IMR-90 (cell line): ENCODE measurements around the gene SNRNP40. TPM values are rescaled to one million over a fixed set of nuclear protein-coding genes. Genes with fewer than 3 reads are reported as not detected.

ENCODE experiments used
- ATAC-seq: fragments of 200-7000 bp; cut with Tn5 transposase; 2 replicates; pipeline ENCODE4 v1.9.1; 2020; ENCODE audit warnings: low read depth, mild to moderate bottlenecking, moderate library complexity
- BruUV-seq: library from RNA; stranded (reverse); fragments of 400-500 nt; replicated peaks from 2 replicates; lab custom pipeline; 2021; lab: Mats Ljungman, UMichigan
- CTCF ChIA-PET: fragments of 300-600 bp; formaldehyde crosslinking; extraction: SDS; loops from one replicate; lab custom pipeline; 2021; ENCODE audit warnings: antibody characterized with exemption; lab: Yijun Ruan, JAX
- POLR2A ChIA-PET: fragments of 300-600 bp; sonication (Branson Sonifier 250); formaldehyde crosslinking; loops from one replicate; lab custom pipeline; 2022; ENCODE audit warnings: antibody characterized with exemption; ENCODE audit not compliant: unreplicated experiment; lab: Charles Lee
- DNase-seq: peaks from one replicate; pipeline ENCODE4 v3.0.0; 2013
- H2AFZ ChIP-seq: replicated peaks from 2 replicates; pipeline ENCODE3; 2013; ENCODE audit warnings: low read length, mild to moderate bottlenecking; ENCODE audit not compliant: poor library complexity
- H2AK5ac ChIP-seq: 2 replicates; pipeline ENCODE4 v1.6.1; 2013; ENCODE audit warnings: low read depth, low read length, inconsistent platforms
- H2AK9ac ChIP-seq: replicated peaks from 2 replicates; pipeline ENCODE3; 2013; ENCODE audit warnings: mild to moderate bottlenecking, low read depth, low read length, moderate library complexity; ENCODE audit not compliant: poor library complexity
- H2BK120ac ChIP-seq: 2 replicates; pipeline ENCODE4 v1.6.1; 2013; ENCODE audit warnings: low read depth, low read length, inconsistent platforms
- H2BK15ac ChIP-seq: 3 replicates; pipeline ENCODE4 v1.6.1; 2013; ENCODE audit warnings: low read depth, low read length, inconsistent platforms
- H2BK20ac ChIP-seq: 2 replicates; pipeline ENCODE4 v1.6.1; 2013; ENCODE audit warnings: low read depth, mild to moderate bottlenecking, inconsistent platforms, low read length, moderate library complexity
- H2BK5ac ChIP-seq: 2 replicates; pipeline ENCODE4 v1.6.1; 2013; ENCODE audit warnings: mild to moderate bottlenecking, low read depth, low read length, inconsistent platforms; ENCODE audit not compliant: poor library complexity, severe bottlenecking
- H3K14ac ChIP-seq: replicated peaks from 2 replicates; pipeline ENCODE4 v1.6.1; 2013; ENCODE audit warnings: low read depth, low read length, inconsistent platforms
- H3K18ac ChIP-seq: 2 replicates; pipeline ENCODE4 v1.6.1; 2013; ENCODE audit warnings: low read depth, low read length, control low read depth
- H3K23ac ChIP-seq: 2 replicates; pipeline ENCODE4 v1.6.1; 2013; ENCODE audit warnings: low read depth, low read length, inconsistent platforms
- H3K27ac ChIP-seq: 2 replicates; pipeline ENCODE4 v1.5.1; 2013; ENCODE audit warnings: mild to moderate bottlenecking, control low read depth, low read length; ENCODE audit not compliant: insufficient read depth
- H3K27me3 ChIP-seq: 2 replicates; pipeline ENCODE4 v1.6.1; 2013; ENCODE audit warnings: low read length; ENCODE audit not compliant: control insufficient read depth, insufficient read depth
- H3K36me3 ChIP-seq: 2 replicates; pipeline ENCODE4 v1.6.1; 2013; ENCODE audit warnings: low read length, mixed read lengths; ENCODE audit not compliant: control insufficient read depth, insufficient read depth
- H3K4ac ChIP-seq: 2 replicates; pipeline ENCODE4 v1.6.1; 2013; ENCODE audit warnings: low read depth, low read length, inconsistent platforms
- H3K4me1 ChIP-seq: 2 replicates; pipeline ENCODE4 v1.6.1; 2013; ENCODE audit warnings: low read length, mixed read lengths; ENCODE audit not compliant: control insufficient read depth, insufficient read depth
- H3K4me2 ChIP-seq: 2 replicates; pipeline ENCODE4 v1.6.1; 2013; ENCODE audit warnings: low read depth, mild to moderate bottlenecking, control low read depth, low read length, moderate library complexity
- H3K4me3 ChIP-seq: 2 replicates; pipeline ENCODE4 v1.5.1; 2013; ENCODE audit warnings: low read depth, mild to moderate bottlenecking, control low read depth, low read length, moderate library complexity; ENCODE audit not compliant: insufficient read depth
- H3K56ac ChIP-seq: 2 replicates; pipeline ENCODE4 v1.6.1; 2013; ENCODE audit warnings: low read length, inconsistent platforms; ENCODE audit not compliant: insufficient read depth; ENCODE audit errors: extremely low read depth
- H3K79me1 ChIP-seq, 2 experiments: 2 replicates each; pipeline ENCODE4 v1.6.1; 2013; ENCODE audit warnings: low read length in 2 of 2, inconsistent platforms in 1 of 2, low read depth in 1 of 2
- H3K9ac ChIP-seq: 2 replicates; pipeline ENCODE4 v1.6.1; 2013; ENCODE audit warnings: low read depth, low read length, control low read depth
- H3K9me1 ChIP-seq: 2 replicates; pipeline ENCODE4 v1.6.1; 2013; ENCODE audit warnings: low read length, inconsistent platforms; ENCODE audit not compliant: insufficient read depth
- H3K9me3 ChIP-seq: 2 replicates; pipeline ENCODE4 v1.6.1; 2013; ENCODE audit warnings: low read length; ENCODE audit not compliant: control insufficient read depth, insufficient read depth
- H4K20me1 ChIP-seq: 2 replicates; pipeline ENCODE4 v1.6.1; 2013; ENCODE audit warnings: low read length, inconsistent platforms; ENCODE audit not compliant: insufficient read depth
- H4K5ac ChIP-seq: 2 replicates; pipeline ENCODE4 v1.6.1; 2013; ENCODE audit warnings: mild to moderate bottlenecking, low read depth, low read length, control low read depth
- H4K8ac ChIP-seq, 2 experiments: 2 replicates each; pipeline ENCODE4 v1.6.1; 2013; ENCODE audit warnings: low read depth in 2 of 2, low read length in 2 of 2, control low read depth in 1 of 2, inconsistent platforms in 1 of 2
- H4K91ac ChIP-seq: 2 replicates; pipeline ENCODE4 v1.6.1; 2013; ENCODE audit warnings: low read depth, low read length, inconsistent platforms; ENCODE audit not compliant: insufficient read depth
- BHLHE40 ChIP-seq: fragments of 150-350 bp; IDR thresholded peaks from 2 replicates; pipeline ENCODE4 v1.6.1; 2016; ENCODE audit warnings: mild to moderate bottlenecking, low read depth, low read length
- CEBPB ChIP-seq: IDR thresholded peaks from 2 replicates; pipeline ENCODE4 v1.6.1; 2012; ENCODE audit warnings: low read depth, low read length, improper control_type of control experiment
- CHD1 ChIP-seq: IDR thresholded peaks from 2 replicates; pipeline ENCODE4 v1.6.1; 2012; ENCODE audit warnings: low read depth, low read length, improper control_type of control experiment
- CTCF ChIP-seq: conservative IDR thresholded peaks from 2 replicates; pipeline ENCODE4 v1.5.1; 2012; ENCODE audit warnings: mild to moderate bottlenecking, low read depth, low read length, improper control_type of control experiment
- ELK1 ChIP-seq: fragments of 150-350 bp; IDR thresholded peaks from 2 replicates; pipeline ENCODE4 v1.6.1; 2016; ENCODE audit warnings: low read depth, mild to moderate bottlenecking, low read length, moderate library complexity, borderline replicate concordance
- FOS ChIP-seq: fragments of 150-350 bp; IDR thresholded peaks from 2 replicates; pipeline ENCODE4 v1.6.1; 2016; ENCODE audit warnings: low read depth, low read length
- MAFK ChIP-seq: IDR thresholded peaks from 2 replicates; pipeline ENCODE4 v1.6.1; 2012; ENCODE audit warnings: low read depth, low read length, improper control_type of control experiment
- MAZ ChIP-seq: IDR thresholded peaks from 2 replicates; pipeline ENCODE4 v1.6.1; 2012; ENCODE audit warnings: low read depth, mild to moderate bottlenecking, low read length, improper control_type of control experiment, moderate library complexity, borderline replicate concordance
- MXI1 ChIP-seq: IDR thresholded peaks from 2 replicates; pipeline ENCODE4 v1.6.1; 2012; ENCODE audit warnings: low read depth, mild to moderate bottlenecking, low read length, moderate library complexity, borderline replicate concordance
- NFE2L2 ChIP-seq: fragments of 150-350 bp; IDR thresholded peaks from 2 replicates; pipeline ENCODE4 v1.6.1; 2016; ENCODE audit warnings: low read depth, mild to moderate bottlenecking, low read length
- POLR2A ChIP-seq: IDR thresholded peaks from 2 replicates; pipeline ENCODE4 v1.6.1; 2012; ENCODE audit warnings: mild to moderate bottlenecking, low read depth, low read length
- RAD21 ChIP-seq: IDR thresholded peaks from 2 replicates; pipeline ENCODE4 v1.6.1; 2012; ENCODE audit warnings: low read length, improper control_type of control experiment
- RCOR1 ChIP-seq: IDR thresholded peaks from 2 replicates; pipeline ENCODE4 v1.6.1; 2012; ENCODE audit warnings: mild to moderate bottlenecking, low read length, improper control_type of control experiment; ENCODE audit not compliant: insufficient replicate concordance
- RFX5 ChIP-seq: IDR thresholded peaks from 2 replicates; pipeline ENCODE4 v1.8.0; 2012; ENCODE audit warnings: low read depth, mild to moderate bottlenecking, low read length, moderate library complexity
- SMC3 ChIP-seq: fragments of 150-350 bp; IDR thresholded peaks from 2 replicates; pipeline ENCODE4 v1.6.1; 2016; ENCODE audit warnings: low read depth, mild to moderate bottlenecking, antibody characterized with exemption, low read length, moderate library complexity
- USF2 ChIP-seq: fragments of 150-350 bp; IDR thresholded peaks from 2 replicates; pipeline ENCODE4 v1.6.1; 2017; ENCODE audit warnings: mild to moderate bottlenecking, antibody characterized with exemption, low read length, low read depth
- WGBS, 2 experiments: methylation state at CpG; one replicate each; pipeline versions ENCODE4 v1.1.5 to v1.1.7; 2013; ENCODE audit warnings: missing lambda C conversion rate in 2 of 2; ENCODE audit not compliant: insufficient read length in 1 of 2; ENCODE audit errors: extremely low coverage in 2 of 2; 5-methylcytosine and 5-hydroxymethylcytosine counted together
- dilution Hi-C: fragments of 300-500 bp; cut with HindIII; formaldehyde crosslinking; loops from one replicate; pipeline ENCODE4 v1.14.3; 2018; ENCODE audit warnings: low sequenced_read_pairs; ENCODE audit not compliant: unreplicated experiment
- in situ Hi-C: fragments of 300-500 bp; cut with MboI; formaldehyde crosslinking; loops from 3 replicates; pipeline ENCODE4 v1.14.3; 2019; ENCODE audit warnings: low sequenced_read_pairs, inconsistent platforms, mixed read lengths
- intact Hi-C: fragments of 100-400 bp; cut with micrococcal nuclease; formaldehyde crosslinking; loops from 2 replicates; pipeline ENCODE4 v1.10.0; 2022
- polyA plus RNA-seq, 3 experiments: library from polyadenylated mRNA; depleted of rRNA; stranded (reverse); fragments of >200 nt; gene quantifications; 2 replicates each; pipeline ENCODE4 v1.2.3, GENCODE V29; 2012; ENCODE audit warnings: low replicate concordance in 1 of 3
- total RNA-seq: library from RNA; depleted of rRNA; stranded (reverse); fragments of >200 nt; gene quantifications from 2 replicates; pipeline ENCODE4 v1.2.3, GENCODE V29; 2012

The SNRNP40 gene
- total and polyA plus RNA-seq, 2 of the 4 experiments (the other 2 are of a cell fraction) = 52.3 to 178 TPM

GRCh38 chr1:31234123-31234708, 62.4 kb downstream of the SNRNP40 start:
- Histone ChIP-seq H2BK15ac (no peak overlapping the region), H3K4ac (no peak overlapping the region), H4K5ac (no peak overlapping the region), H2BK120ac (no peak overlapping the region), H2AFZ (no peak overlapping the region), H4K20me1 (no peaks in the 10 kb centered on the region), H2BK5ac (no peak overlapping the region), H4K91ac (no peak overlapping the region), H3K4me1 (no peaks in the 10 kb centered on the region), H3K18ac (no peak overlapping the region), H3K14ac (no peak overlapping the region), H2AK9ac (no peak overlapping the region), H3K79me1 (no peaks in the 10 kb centered on the region), H4K8ac (no peak overlapping the region), H3K36me3 (no peaks in the 10 kb centered on the region), H3K56ac (no peak overlapping the region), H3K4me2 (no peak overlapping the region), H2BK20ac (no peak overlapping the region), H3K27ac (no peak overlapping the region), H3K4me3 (no peak overlapping the region), H3K9me1 (no peaks in the 10 kb centered on the region), H3K23ac (no peak overlapping the region), H3K9me3 (no peaks in the 10 kb centered on the region), H3K27me3 (peaks cover 52% of the 10 kb centered on the region), H3K9ac (no peak overlapping the region), H2AK5ac (no peak overlapping the region)
- no TSS peak for BruUV-seq
- ATAC-seq (no peak), DNase-seq (no peak)
- WGBS, 2 experiments = 44% methylated on average over 3 of the region's 12 CpGs; no CpG with 5 or more reads in 1 of the 2 experiments
- dilution Hi-C loops (no loop called here), in situ Hi-C loops (no loop called here), intact Hi-C loops (no loop called here)
- TF ChIP-seq CHD1 (no peak), RAD21 (no peak), CEBPB (no peak), MAFK (no peak), RFX5 (no peak), CTCF (no peak), FOS (no peak), USF2 (no peak), MAZ (no peak), MXI1 (no peak), NFE2L2 (no peak), RCOR1 (no peak), SMC3 (no peak), POLR2A (no peak), ELK1 (no peak), BHLHE40 (no peak)
- ChIA-PET CTCF (interaction anchor here (0.7 kb wide), 1 partner anchor 12 kb away, joined by 3 read pairs; no protein-coding TSS in a partner anchor), POLR2A (no interaction called here)
